HepG2 (cell line): ENCODE measurements around the gene SPDYE2B. TPM values are rescaled to one million over a fixed set of nuclear protein-coding genes. Genes with fewer than 3 reads are reported as not detected.
"Not testable (repeated sequence)": the region's sequence is repeated elsewhere in the genome, so short reads cannot be mapped to it uniquely, and the experiment has no call there.

Experiments used
- ATAC-seq: fragments of 200-7000 bp; cut with Tn5 transposase; 3 replicates; pipeline ENCODE4 v1.9.1; 2020; ENCODE audit warnings: mild to moderate bottlenecking, moderate library complexity
- BruUV-seq: library from RNA; stranded (reverse); fragments of 400-500 nt; replicated peaks from 2 replicates; lab custom pipeline; 2021; lab: Mats Ljungman, UMichigan
- CTCF ChIA-PET: fragments of 300-600 bp; formaldehyde crosslinking; extraction: SDS; loops from one replicate; lab custom pipeline; 2021; ENCODE audit warnings: low total read pairs, inconsistent platforms, low intra/inter-chr PET ratio; lab: Yijun Ruan, JAX
- POLR2A ChIA-PET: fragments of 350-600 bp; sonication (Branson Sonifier 250); formaldehyde crosslinking; loops from one replicate; lab custom pipeline; 2020; ENCODE audit warnings: antibody characterized with exemption, inconsistent platforms; lab: Yijun Ruan, JAX
- DNase-seq: peaks from one replicate; pipeline ENCODE4 v3.0.0-alpha.2; 2015; ENCODE audit warnings: low spot score
- FAIRE-seq: peaks from 3 replicates; lab custom pipeline; 2011; peaks lifted over from hg19 to GRCh38; lab: Jason Lieb, UNC
- H2AFZ ChIP-seq: one replicate; pipeline ENCODE4 v1.6.1; 2011; ENCODE audit warnings: low read length, inconsistent platforms
- H3K27ac ChIP-seq: fragments of 300-600 bp; 3 replicates; pipeline ENCODE4 v1.8.0; 2011; ENCODE audit warnings: mixed run types, mild to moderate bottlenecking, mixed read lengths, low read length, inconsistent platforms; ENCODE audit not compliant: insufficient read depth; ENCODE audit errors: extremely low read length
- H3K27me3 ChIP-seq, 2 experiments: fragments of 200-600 bp in 1 of 2; 2 replicates in 1 of 2; 3 replicates in 1 of 2; pipeline versions ENCODE4 v1.6.0 to v1.8.0; 2011; ENCODE audit warnings: low read length in 2 of 2, mild to moderate bottlenecking in 2 of 2, moderate library complexity in 2 of 2, inconsistent platforms in 1 of 2; ENCODE audit not compliant: insufficient read depth in 2 of 2, control insufficient read depth in 1 of 2
- H3K36me3 ChIP-seq, 2 experiments: fragments of 200-600 bp in 1 of 2; replicated peaks in 1 of 2; 2 replicates in 1 of 2; 3 replicates in 1 of 2; pipeline versions ENCODE4 v1.5.1 to v1.8.0; 2011; ENCODE audit warnings: low read length in 2 of 2, inconsistent platforms in 1 of 2; ENCODE audit not compliant: insufficient read depth in 2 of 2, control insufficient read depth in 1 of 2
- H3K4me1 ChIP-seq: 2 replicates; pipeline ENCODE4 v1.5.1; 2012; ENCODE audit warnings: low read length, inconsistent platforms; ENCODE audit not compliant: insufficient read depth
- H3K4me2 ChIP-seq: 2 replicates; pipeline ENCODE4 v1.6.0; 2011; ENCODE audit warnings: low read depth, low read length, inconsistent platforms
- H3K4me3 ChIP-seq, 3 experiments: fragments of 200-600 bp in 1 of 3; sonication (generic), shearing (Covaris generic) in 1 of 3; replicated peaks in 1 of 3; 2 replicates each; pipeline ENCODE4 v1.5.1; 2011 to 2016; ENCODE audit warnings: low read length in 3 of 3, inconsistent platforms in 2 of 3, low read depth in 2 of 3, mild to moderate bottlenecking in 2 of 3, control low read depth in 1 of 3, mixed read lengths in 1 of 3; ENCODE audit not compliant: insufficient read depth in 1 of 3
- H3K79me2 ChIP-seq: one replicate; pipeline ENCODE4 v1.6.1; 2011; ENCODE audit warnings: low read length, inconsistent platforms; ENCODE audit not compliant: insufficient read depth
- H3K9ac ChIP-seq: 2 replicates; pipeline ENCODE4 v1.6.0; 2011; ENCODE audit warnings: mild to moderate bottlenecking, low read depth, low read length, inconsistent platforms; ENCODE audit not compliant: insufficient read depth
- H3K9me3 ChIP-seq: 2 replicates; pipeline ENCODE4 v1.5.1; 2012; ENCODE audit warnings: mild to moderate bottlenecking, low read length
- H4K20me1 ChIP-seq: 2 replicates; pipeline ENCODE4 v1.6.0; 2011; ENCODE audit warnings: inconsistent platforms, mild to moderate bottlenecking, low read length, moderate library complexity; ENCODE audit not compliant: insufficient read depth
- WGBS: methylation state at CpG from one replicate; pipeline ENCODE4 v1.1.6; 2017; ENCODE audit warnings: low lambda C conversion rate; 5-methylcytosine and 5-hydroxymethylcytosine counted together
- in situ Hi-C: cut with HindIII; loops from 2 replicates; pipeline ENCODE4 v1.10.0; 2017; ENCODE audit warnings: low pct_unique_long_range_greater_than_20kb; ENCODE audit not compliant: extremely low pct_ligation_motif_present
- intact Hi-C: fragments of 100-400 bp; cut with micrococcal nuclease; formaldehyde crosslinking; loops from one replicate; pipeline ENCODE4 v1.10.0; 2022; ENCODE audit not compliant: unreplicated experiment
- polyA plus RNA-seq, 8 experiments: library from polyadenylated mRNA; depleted of rRNA in 3 of 8; stranded (reverse) in 7 of 8; unstranded in 1 of 8; fragments of >200 nt; fragmentation: Illumina TruSeq in 4 of 8; extraction: Trizol in 4 of 8; gene quantifications; 2 replicates each; pipeline versions ENCODE4 v1.2.1 to v1.2.3, GENCODE V29; 2011 to 2016; ENCODE audit warnings: low read depth in 4 of 8, missing spikeins in 1 of 8, mixed read lengths in 1 of 8; ENCODE audit not compliant: insufficient read depth in 1 of 8
- total RNA-seq, 5 experiments: library from RNA; depleted of rRNA; stranded (reverse); fragments of >200 nt; fragmentation: Illumina TruSeq; extraction: Trizol; gene quantifications; 2 replicates each; pipeline ENCODE4 v1.2.3, GENCODE V29; 2016; ENCODE audit warnings: low read depth in 1 of 5

The SPDYE2B gene
- total and polyA plus RNA-seq, 2 of the 13 experiments (the other 11 are each of a cell fraction or from before 2014, with no cell fraction given): not detected

- BruUV-seq, FAIRE-seq, DNase-seq, H3K79me2 ChIP-seq, H3K36me3 ChIP-seq, H3K4me1 ChIP-seq, H3K27ac ChIP-seq, H3K4me2 ChIP-seq, ATAC-seq, H3K27me3 ChIP-seq, intact Hi-C loops, H3K9ac ChIP-seq, H2AFZ ChIP-seq, CTCF ChIA-PET, H3K9me3 ChIP-seq, POLR2A ChIA-PET, H3K4me3 ChIP-seq, in situ Hi-C loops, H4K20me1 ChIP-seq: not testable (repeated sequence)
- 81% methylated on average over 7 of the region's 9 CpGs for WGBS
These were observed 19.5 kb upstream of the SPDYE2B start for GRCh38 chr7:102630622-102631021.

DNA sequence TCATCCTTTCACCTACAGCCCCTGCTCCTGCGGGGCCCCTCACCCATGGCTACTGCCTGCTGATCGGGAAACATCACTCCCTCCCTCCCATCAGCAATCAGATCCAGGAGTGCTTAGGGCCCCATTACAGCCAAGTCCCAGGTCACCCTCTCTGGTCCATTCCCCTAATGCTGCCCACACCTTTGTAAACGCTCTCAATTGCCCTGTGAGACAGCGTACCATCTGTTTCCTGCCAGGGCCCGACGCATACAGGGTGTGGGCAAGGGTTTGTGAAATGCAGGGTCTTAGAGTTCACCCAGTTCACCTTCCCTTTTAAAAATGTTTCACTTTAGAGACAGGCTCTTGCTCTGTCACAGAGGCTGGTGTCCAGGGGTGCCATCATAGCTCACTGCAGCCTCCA is 15.8 kb upstream of the SPDYE2B start:
- H3K27ac ChIP-seq, H4K20me1 ChIP-seq, FAIRE-seq, BruUV-seq, H3K4me2 ChIP-seq, CTCF ChIA-PET, POLR2A ChIA-PET, intact Hi-C loops, H3K9ac ChIP-seq, H3K4me1 ChIP-seq, H3K9me3 ChIP-seq, ATAC-seq, H3K79me2 ChIP-seq, H2AFZ ChIP-seq, H3K27me3 ChIP-seq, DNase-seq, H3K36me3 ChIP-seq, H3K4me3 ChIP-seq, in situ Hi-C loops: not testable (repeated sequence)
- 90% methylated on average over 4 of the region's 6 CpGs for WGBS

DNA sequence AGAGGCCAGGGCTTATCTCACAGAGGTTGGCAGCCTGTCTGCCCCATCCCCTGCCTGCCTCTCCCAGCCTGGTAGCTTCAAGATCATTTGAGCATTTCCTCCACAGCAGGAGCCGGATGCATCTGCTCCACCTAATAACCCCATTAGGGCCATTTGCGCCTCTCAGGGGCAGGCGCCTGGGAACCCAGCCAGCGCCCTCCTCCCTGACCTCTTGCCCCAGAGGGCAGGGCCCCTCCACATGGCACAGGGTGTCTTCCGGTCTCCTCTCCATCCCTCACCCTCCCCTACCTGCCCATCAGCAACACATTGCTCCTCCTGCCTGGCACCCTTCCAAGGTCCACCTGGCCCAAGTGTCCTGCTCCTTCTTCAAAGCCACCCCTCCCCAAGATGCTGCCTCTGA is 14.8 kb upstream of the SPDYE2B start:
- DNase-seq, H3K79me2 ChIP-seq, H4K20me1 ChIP-seq, H3K4me2 ChIP-seq, H3K9me3 ChIP-seq, H3K4me1 ChIP-seq, ATAC-seq, FAIRE-seq, H2AFZ ChIP-seq, H3K27ac ChIP-seq, intact Hi-C loops, H3K4me3 ChIP-seq, POLR2A ChIA-PET, H3K36me3 ChIP-seq, in situ Hi-C loops, H3K27me3 ChIP-seq, CTCF ChIA-PET, H3K9ac ChIP-seq: not testable (repeated sequence)
- BruUV-seq: TSS peak; percentile 65
- no CpG with 5 or more reads among the region's 5 CpGs for WGBS

GRCh38 chr7:102636956-102637355 is 13.2 kb upstream of the SPDYE2B start:
- intact Hi-C loops, ATAC-seq, FAIRE-seq, DNase-seq, H3K9ac ChIP-seq, H3K4me3 ChIP-seq, H4K20me1 ChIP-seq, H3K4me1 ChIP-seq, POLR2A ChIA-PET, H3K27ac ChIP-seq, CTCF ChIA-PET, H3K36me3 ChIP-seq, H3K4me2 ChIP-seq, H3K79me2 ChIP-seq, in situ Hi-C loops, H3K27me3 ChIP-seq, H2AFZ ChIP-seq, BruUV-seq, H3K9me3 ChIP-seq: not testable (repeated sequence)
- 85% methylated on average over 9 of the region's 13 CpGs for WGBS
